ENCODE results near the gene CLEC10A.
"Not testable (repeated sequence)": the region's sequence is repeated elsewhere in the genome, so short reads cannot be mapped to it uniquely, and the experiment has no call there.

CLEC10A gene

GRCh38 chr17:7068268-7068667 lies 11.8 kb downstream of the CLEC10A start:
- DNase-seq = no peak

GRCh38 chr17:7067198-7067597 lies 12.9 kb downstream of the CLEC10A start:
- DNase-seq = no peak

- no peak for DNase-seq
Measured at GRCh38 chr17:7064261-7064660, 15.8 kb downstream of the CLEC10A start.

GRCh38 chr17:7063518-7064094 lies 16.4 kb downstream of the CLEC10A start:
- no peak for DNase-seq

GRCh38 chr17:7060165-7060891 lies 19.7 kb downstream of the CLEC10A start:
- DNase-seq = no peak

- DNase-seq = no peak
Measured at GRCh38 chr17:7058831-7059447, 21.1 kb downstream of the CLEC10A start.

- no peak for DNase-seq
Measured at GRCh38 chr17:7056386-7056785, 23.7 kb downstream of the CLEC10A start.

GRCh38 chr17:7050583-7050982 lies 29.5 kb downstream of the CLEC10A start:
- not testable (repeated sequence) for DNase-seq

GRCh38 chr17:7048968-7049367 lies 31.1 kb downstream of the CLEC10A start:
- DNase-seq = no peak

GRCh38 chr17:7047566-7047965 lies 32.5 kb downstream of the CLEC10A start:
- no peak for DNase-seq

GRCh38 chr17:7046725-7047397 lies 33.2 kb downstream of the CLEC10A start:
- DNase-seq = not testable (repeated sequence)

GRCh38 chr17:7046127-7046724 lies 33.8 kb downstream of the CLEC10A start:
- DNase-seq = no peak

- DNase-seq = no peak
Measured at GRCh38 chr17:7045492-7046126, 34.4 kb downstream of the CLEC10A start.

GRCh38 chr17:7043497-7044198 lies 36.4 kb downstream of the CLEC10A start, which contains the start of gene SLC16A11:
Gene SLC16A11, minus strand, starts transcription at chr17:7044092. Its CDS starts 579 bp downstream, at chr17:7043513.
- peak; percentile 74 for DNase-seq

GRCh38 chr17:7043182-7043496 lies 36.9 kb downstream of the CLEC10A start:
- no peak for DNase-seq

GRCh38 chr17:7042501-7043181 lies 37.4 kb downstream of the CLEC10A start:
- peak; percentile 66 for DNase-seq

GRCh38 chr17:7041607-7042500 lies 38.2 kb downstream of the CLEC10A start:
- no peak for DNase-seq

- no peak for DNase-seq
Measured at GRCh38 chr17:7039832-7040231, 40.2 kb downstream of the CLEC10A start.

GRCh38 chr17:7038025-7038862 lies 41.8 kb downstream of the CLEC10A start:
- no peak for DNase-seq

Measured in right forelimb (tissue), 1 donor.